Measurements from ENCODE around the gene KIF25. TPM values are rescaled to one million over a fixed set of nuclear protein-coding genes. Genes with fewer than 3 reads are reported as not detected.
A peak's percentile ranks its signal among the peaks of the same experiment; 100 is the strongest.

KIF25 gene
- total RNA-seq, 1 experiment from 2014 or later, result not detected

DNA sequence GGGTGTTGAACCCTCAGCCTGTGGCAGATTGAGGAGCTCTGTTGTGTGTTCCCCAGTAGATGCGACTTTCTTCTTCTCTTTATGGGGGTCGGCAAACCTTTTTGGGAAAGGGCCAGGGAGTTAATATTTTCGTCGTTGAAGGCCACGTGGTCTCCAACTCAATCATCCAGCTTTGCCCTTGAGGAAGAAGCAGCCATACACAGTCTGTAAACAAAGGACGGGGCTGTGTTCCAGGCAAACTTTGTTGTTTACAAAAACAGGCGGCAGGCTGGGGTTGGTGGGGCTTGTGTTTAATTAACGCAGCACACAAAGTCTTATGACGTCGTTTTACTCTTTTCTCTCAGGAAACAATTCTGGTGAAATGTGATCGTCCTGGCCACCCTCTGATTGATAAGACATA lies 20.2 kb downstream of the KIF25 start:
- no peak for DNase-seq (ENCODE audit: low read depth)

DNA sequence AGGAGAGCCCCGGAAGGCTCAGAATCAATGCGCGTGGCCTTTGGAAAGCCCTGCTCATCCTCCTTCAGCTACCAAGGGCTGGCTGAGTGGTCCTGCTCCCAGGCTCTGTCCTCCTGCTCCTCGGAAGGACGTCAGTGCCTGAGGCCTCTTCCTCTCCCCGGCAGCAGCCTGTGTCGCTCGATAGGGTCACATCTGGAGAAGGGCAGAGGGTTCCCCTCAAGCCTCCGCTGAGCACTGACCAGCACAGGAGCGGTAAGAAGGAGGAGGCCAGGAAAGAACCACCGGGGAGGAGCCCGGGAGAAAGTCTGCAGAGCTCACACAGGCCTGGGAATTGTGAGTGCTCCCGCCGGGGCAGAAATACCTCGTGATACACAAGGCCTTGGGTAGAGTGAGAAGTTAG lies 21.2 kb downstream of the KIF25 start:
- no peak for DNase-seq (ENCODE audit: low read depth)

DNA sequence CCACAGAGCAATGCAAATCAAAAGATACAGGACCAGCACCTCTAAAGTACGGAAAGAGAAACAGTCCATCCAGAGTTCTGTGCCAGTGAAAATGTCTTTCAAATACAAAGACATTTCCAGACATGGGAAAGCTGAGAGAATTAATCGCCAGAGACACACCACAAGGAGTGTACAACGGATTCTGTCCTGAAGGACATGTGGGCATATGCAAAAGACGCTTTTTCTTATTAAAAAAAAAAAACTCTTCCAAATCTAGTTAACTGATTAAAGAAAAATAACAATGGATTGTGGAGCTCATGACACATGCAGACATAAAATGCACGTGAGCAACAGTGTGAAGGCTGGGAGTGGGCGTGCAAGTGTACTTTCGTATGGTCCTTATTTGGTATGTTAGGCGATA lies 22.8 kb downstream of the KIF25 start:
- DNase-seq (ENCODE audit: low read depth), result no peak

DNA sequence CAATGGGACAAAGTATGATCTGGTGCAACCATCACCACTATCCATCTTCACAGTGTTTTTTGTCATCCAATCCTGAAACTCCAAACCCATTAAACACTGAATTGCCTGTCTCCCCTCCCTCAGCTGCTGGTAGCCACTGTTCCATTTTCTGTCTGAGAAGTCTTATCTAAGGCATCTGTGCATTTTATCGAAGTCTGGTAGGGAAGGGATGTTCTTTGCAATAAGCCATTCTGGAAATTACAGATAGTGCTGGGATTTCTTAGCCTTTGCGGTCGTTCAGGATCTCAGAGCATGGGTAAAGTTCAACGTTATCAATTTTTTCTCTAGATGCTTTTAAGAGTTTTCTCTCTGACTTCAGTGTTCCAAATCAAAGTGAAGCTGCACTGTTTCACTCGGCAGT lies 24.1 kb downstream of the KIF25 start:
- no peak for DNase-seq (ENCODE audit: low read depth)

DNA sequence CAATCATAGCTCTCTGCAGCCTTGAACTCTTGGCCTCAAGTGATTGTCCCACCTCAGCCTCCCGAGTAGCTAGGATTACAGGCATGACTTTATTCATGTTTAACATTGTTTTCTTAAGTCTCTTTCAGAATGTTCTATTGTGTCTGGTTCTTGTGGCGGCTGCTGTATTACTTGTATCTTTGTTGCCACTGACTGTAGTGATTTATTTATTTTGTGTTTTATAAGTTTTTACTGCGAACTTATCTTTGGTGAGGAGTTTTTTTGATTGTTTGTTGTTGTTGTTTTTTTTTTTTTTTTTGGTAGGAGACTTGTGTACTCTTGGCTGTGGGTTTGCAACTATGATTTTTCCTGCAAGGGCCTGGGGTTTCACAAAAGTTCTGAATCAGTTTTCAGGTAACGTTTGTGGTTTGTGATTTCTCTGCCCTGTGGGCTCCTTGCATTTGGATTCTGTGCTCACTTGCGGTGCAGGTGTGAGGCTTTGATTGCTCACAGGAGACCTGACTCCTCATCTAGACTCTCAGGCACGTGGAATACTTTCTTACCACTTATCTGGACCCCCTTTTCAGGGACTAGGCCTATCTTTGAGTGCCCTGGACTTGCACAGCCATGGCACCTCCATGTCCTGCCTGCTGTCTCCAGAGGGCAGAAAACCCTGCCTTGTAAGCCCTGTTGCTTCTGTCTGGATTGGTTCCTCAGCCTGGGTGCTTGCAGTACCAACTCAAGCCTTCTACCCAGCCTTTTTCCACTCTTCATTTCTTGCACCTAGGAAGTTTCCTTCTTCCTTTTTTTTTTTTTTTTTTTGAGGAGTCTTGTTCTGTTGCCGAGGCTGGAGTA lies 25.2 kb downstream of the KIF25 start:
- no peak for DNase-seq (ENCODE audit: low read depth)

DNA sequence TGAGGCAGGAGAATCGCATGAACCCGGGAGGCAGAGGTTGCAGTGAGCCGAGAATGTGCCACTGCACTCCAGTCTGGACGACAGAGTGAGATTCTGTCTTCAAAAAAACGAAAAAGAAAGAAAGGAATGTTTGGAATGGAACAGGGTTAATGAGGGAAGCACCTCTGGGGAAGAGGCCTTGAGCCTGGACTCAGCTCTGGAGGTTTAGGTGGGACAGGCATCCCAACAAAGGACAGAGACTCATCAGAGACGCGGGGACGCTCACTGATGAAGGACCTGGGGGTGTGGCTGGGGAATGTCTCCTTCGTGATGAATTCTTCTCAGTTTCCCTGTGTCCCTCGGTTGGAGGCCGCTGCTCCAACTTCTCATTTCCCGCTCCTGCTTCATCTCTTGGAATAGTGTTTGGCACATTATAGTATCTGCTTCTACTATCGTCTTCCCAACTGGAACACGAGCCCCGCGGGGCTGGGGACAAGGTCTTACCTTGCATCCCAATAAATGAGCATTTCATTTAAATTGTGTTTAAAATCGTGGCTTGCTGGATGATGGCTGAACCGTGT lies 27.6 kb downstream of the KIF25 start:
- DNase-seq (ENCODE audit: low read depth), result no peak

DNA sequence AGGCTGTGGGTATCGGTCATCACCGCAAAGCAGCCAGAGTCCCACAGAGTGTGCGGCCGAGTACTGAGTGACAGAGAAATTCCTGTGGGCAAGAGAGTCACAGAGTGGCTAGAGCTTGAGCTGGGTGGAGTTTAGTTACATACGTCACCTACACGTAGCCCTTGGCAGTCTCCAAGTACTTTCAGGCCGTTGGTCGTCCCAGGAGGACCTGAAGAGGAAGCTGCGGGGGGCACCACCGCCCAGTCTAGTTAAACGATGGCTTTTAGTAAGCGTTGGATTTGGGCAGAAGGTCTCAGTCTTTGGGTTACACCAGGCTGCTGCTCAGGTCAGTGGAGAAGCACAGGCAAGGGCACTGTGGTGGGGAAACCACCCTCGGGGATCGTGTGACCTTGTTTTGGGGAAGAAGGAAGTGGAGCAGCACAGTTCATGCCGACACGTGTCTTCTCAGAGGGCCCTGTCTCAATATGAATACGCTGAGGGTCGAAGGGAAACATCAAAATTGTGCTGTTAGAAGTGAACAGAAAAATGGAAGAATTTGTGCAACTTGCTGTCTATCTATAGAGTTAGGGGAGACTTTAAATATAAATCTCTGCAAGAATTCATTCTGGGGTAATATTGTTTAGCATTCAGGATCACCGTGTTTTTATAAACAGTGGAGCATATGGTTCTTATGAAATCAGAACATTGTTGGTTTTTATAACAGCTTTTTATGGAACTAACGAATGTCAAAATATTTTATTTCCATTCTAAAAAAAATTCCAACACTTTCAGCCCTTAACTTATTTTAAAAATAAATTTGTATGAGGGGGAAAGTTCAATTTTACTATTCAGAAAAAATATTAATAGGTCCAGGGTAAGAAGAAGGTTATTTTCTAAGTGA lies 28.6 kb downstream of the KIF25 start:
- DNase-seq (ENCODE audit: low read depth), result peak; percentile 49

DNA sequence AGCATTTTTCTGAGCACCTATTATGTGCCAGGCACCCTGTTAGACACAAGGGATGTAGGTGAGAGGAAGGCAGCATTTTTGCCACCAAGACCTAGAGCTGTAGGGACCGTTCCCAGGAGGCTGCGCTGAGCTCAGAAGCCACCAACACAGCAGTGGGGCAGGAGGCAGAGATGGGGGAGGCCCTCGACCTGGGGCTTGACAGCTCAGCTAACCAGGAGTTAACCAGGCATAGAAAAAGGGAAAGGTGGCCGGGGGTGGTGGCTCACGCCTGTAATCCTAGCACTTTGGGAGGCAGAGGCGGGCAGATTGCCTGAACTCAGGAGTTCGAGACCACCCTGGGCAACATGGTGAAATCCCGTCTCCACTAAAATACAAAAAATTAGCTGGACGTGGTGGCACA lies 29.5 kb downstream of the KIF25 start:
- DNase-seq (ENCODE audit: low read depth), result no peak

DNA sequence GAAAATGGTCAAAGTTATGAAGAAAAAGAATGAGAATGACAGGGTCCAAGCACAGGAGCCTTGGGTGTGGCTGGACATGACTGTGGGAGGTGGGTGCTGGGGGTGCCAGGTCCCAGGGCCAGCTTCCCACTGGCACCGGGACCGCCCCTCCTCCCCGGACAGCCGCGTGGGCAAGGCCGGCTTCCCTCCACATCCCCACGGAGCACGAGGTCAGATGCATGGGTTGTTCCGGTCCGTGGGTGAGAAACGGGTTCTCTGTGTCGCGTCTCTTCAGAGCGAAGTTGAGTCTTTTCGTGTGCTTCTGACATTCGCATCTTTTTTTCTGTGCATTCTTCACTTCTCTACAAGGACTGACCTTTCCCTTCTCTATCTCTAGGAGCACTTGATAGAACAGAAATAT lies 30.1 kb downstream of the KIF25 start:
- no peak for DNase-seq (ENCODE audit: low read depth)

DNA sequence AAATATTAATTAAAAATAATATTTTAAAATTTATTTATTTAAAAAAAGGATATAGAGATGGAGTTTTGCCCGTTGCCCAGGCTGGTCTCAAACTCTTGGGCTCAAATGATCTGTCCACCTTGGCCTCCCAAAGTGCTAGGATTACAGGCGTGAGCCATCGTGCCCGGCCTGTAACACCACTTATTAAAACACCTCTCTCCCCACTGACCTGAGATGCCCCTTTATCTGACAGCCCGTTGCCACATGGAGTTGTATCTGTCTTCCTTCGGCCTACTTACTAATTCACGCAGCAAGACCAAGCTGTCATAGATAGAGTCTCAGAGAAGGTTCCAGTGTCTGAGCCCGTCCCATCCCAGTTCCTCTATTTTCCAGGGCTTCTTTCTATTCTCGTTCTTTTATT lies 30.7 kb downstream of the KIF25 start:
- no peak for DNase-seq (ENCODE audit: low read depth)

DNA sequence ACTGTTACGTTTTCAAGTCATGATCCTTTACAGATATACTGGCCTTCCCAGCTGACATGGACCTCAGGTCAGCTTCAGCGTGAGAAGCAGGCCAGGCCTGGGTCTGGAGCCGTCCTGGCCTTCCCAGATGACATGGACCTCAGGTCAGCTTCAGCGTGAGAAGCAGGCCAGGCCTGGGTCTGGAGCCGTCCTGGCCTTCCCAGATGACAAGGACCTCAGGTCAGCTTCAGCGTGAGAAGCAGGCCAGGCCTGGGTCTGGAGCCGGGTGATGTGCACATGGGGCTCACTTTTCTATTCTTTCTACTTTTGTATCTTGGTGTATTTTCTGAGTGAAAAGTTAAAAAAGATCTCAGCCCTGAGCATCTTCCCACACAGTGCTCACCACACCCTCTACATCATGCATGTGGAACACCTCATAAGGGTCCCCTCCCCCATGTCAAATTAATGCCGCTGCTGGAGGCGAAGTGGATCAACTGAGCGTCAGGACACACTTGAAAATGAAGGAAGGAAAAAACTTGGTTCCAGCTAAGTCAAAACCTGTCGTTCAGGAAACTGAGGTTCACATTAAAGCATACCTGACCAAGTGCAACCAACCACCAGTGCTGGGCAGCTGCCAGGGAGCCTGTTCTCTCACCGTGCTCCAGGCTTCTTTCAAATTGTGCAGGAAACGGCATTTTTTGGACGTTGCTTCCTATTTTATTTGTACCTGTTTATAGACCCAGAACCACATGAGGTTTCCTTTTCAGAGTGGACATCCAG lies 32.2 kb downstream of the KIF25 start:
- no peak for DNase-seq (ENCODE audit: low read depth)

DNA sequence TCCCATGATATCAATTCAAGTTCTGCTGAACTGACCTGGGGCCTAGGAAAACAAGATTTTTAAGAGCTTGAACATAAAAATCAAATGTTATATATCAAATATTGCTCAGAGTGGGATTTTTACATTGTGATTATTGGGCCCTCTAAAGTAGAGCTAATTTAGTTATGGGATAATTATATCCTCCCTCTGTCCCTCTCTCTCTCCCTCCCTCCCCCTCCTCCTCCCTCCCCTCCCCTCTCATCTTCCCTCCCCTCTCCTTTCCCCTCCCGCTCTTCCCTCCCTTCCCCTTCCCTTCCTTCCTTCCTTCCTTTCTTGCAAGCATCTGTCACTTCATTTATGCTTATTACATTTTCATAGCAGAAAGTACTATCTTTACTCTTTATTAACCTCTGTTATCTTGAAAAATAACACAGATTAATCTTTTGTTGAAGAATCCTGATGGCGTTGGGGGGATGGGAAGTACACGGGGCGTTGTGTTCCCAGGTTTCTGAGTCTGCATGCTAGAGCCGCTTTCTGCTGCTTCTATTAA lies 32.8 kb downstream of the KIF25 start:
- DNase-seq (ENCODE audit: low read depth), result no peak

DNA sequence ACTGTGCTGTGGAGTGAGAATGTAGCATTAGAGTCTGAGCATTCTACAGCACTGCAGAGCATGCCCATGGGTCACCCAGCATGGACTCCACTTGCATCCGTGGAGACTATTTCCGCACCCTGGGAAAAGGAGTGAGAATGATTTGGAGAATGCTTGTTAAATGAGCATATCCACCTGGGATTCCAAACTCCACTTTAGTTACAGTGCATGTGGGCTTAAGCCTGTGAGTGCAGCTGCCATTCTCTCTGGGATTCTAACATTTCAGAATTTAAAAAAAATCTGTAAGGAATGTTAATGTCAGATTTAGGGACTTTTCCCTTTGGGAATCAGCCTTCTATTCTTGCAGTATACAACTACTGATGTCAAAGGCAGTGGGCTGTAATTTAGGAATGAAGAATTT lies 33.4 kb downstream of the KIF25 start:
- DNase-seq (ENCODE audit: low read depth), result no peak

DNA sequence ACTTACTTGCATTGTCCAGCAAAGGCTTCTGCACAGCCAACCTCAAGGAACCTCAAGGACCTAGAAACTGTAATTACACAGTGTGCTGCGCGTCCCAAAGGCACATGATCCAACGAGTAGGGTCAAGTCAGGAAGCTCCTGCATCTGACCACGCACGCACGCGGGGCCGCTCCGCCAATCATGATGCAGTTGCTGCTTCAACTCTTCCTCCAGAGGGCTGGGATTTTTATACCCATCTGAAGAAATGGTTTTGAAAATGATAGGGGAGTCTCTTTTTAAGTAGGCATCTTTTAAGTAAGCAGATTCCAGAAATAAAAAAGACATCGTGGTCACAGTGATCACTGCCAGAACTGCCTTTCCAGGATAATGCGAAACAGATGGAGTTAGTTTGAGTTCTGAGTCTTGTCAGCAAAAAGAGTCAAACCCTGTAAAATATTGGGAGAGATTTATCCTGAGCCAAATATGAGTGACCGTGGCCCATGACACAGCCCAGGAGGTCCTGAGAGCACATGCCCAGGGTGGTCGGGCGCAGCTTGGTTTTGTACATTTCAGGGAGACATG lies 34.0 kb downstream of the KIF25 start:
- no peak for DNase-seq (ENCODE audit: low read depth)

DNA sequence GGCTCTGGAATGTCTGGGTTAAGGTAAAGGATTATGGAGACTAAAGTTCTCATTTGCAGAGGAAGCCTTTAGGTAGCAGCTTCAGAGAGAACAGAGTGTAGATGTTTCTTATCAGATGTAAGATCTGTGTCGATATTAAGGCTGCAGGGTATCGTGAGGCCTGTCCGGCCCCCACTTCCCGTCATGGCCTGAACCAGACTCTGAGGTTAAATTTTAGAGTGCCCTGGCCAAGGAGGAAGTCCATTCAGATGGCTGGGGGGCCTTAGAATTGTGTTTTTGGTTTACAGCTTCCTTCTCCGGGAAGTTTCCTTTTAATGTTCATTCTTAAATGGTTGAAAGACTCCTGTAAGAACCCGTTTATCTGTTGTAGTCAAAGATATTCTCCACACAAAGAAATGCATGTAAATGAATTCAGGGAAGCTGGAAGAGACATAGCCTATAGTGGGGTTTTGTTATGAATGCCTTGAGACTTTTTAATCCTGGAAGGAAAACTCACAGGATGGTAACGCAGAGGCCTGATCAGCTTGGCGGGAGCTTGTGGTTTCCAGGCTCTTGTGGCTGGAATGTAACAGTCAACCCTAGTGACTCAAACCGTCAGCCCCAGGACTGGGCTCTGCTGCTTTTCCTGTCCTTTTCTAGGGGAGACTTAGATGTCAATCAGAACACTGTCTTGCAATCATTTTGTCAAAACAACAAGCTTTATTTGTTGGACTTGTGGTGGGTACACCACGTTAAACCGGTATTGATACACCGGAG lies 34.7 kb downstream of the KIF25 start:
- DNase-seq (ENCODE audit: low read depth), result peak; percentile 76

DNA sequence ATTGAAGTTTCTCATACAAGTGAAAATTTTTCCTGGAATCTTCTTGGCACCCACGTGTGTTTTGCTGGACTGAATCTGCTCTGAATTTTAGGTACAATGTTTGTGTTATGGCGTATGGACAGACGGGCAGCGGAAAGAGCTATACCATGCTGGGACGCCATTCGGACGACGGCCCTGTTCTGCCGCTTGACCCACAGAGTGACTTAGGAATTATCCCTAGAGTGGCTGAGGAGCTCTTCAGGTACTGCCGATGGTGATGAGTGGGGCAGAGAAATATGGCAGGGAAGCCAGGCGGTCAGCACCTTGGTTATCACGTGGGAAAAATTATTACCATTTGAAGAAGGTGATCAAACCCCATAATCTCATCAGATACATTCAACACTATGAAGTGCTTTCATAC lies 36.3 kb downstream of the KIF25 start:
- DNase-seq (ENCODE audit: low read depth), result no peak

DNA sequence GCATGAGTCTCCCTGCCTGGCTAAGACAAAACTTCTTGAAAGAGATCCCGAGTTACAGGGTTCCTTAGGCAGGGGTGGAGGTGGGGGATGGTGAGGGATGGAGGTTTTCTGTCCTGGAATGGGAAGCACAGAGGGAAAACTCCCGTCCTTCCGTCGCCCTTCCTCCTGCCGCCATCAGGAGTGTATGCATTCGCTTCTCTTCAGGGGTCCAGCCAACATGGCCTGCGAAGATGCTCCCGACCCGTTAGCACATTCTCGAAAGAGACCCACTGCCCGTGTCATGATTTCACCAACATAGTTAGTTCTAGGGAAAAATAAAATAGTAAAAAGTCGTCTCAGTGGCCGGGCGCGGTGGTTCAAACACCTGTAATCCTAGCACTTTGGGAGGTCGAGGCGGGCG lies 37.1 kb downstream of the KIF25 start:
- DNase-seq (ENCODE audit: low read depth), result no peak

DNA sequence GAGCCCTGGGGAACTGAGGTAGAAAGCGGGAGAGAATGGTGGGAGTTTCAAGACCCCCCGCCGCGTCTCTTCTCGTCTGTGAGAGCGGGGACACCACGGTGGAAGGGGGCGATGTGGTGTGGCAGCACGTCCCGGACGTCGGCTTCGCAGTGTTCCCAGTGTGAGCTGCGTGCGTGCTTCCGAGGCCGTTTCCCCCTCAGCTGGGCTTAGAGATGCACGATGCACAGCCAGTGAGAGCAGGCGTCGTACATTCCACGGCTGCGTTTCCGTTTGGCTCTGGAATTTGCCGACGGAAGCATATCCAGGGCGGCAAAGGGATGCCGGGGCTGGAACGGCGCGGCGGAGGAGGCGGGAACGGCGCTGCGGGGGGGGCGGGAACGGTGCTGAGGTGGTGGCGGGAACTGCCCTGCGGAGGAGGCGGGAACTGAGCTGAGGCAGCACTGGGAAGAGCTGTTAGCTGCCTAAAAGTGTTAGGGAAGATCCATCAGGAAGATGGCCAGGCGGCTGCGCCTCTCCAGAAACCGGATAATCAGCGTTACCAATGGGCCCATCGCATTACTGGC lies 37.7 kb downstream of the KIF25 start:
- DNase-seq (ENCODE audit: low read depth), result no peak

DNA sequence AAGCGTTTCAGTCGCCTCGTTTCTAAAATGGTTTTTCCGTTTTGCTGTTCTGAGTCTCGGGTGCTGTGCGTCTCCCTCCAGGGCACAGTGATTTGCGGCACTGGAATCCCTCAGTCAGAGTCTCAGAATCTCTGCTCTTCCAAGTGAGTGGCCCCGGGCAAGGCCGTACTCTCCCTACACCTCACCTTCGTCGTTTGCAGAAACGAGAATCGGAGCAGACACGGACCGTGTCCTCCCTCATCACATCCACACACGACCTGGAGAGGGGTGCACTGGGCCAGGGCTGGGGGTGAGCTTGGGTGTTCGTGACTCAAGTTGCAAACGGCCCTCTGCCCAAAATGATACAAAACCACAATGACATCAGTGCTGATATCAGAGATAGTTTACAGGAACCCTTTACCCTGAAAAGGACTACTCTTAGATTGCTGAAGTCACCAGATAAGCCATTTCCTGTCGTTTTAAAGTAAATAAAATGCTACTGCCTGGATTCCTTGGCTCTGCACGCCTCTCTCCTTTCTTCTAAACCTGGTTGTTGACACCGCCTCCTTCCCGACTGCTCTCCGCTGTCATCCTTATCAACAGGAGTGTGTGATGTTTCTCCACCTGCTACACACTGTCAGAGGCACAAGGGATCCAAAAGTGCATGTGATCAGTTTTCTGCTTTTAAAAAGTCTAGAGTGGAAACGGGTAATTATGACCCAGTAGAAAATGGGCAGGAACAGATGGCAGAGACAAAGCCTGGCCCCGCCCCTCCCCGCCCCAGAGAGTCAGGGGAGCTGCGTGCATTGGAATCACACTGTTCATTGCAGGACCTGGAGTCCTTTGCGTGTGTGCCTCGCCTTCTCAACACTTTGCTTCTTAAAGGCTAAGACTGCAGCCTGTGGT lies 38.4 kb downstream of the KIF25 start:
- peak; percentile 55 for DNase-seq (ENCODE audit: low read depth)
